Measurements from ENCODE around the gene DNAH3.
"Not testable (repeated sequence)": the region's sequence is repeated elsewhere in the genome, so short reads cannot be mapped to it uniquely, and the experiment has no call there.

DNA sequence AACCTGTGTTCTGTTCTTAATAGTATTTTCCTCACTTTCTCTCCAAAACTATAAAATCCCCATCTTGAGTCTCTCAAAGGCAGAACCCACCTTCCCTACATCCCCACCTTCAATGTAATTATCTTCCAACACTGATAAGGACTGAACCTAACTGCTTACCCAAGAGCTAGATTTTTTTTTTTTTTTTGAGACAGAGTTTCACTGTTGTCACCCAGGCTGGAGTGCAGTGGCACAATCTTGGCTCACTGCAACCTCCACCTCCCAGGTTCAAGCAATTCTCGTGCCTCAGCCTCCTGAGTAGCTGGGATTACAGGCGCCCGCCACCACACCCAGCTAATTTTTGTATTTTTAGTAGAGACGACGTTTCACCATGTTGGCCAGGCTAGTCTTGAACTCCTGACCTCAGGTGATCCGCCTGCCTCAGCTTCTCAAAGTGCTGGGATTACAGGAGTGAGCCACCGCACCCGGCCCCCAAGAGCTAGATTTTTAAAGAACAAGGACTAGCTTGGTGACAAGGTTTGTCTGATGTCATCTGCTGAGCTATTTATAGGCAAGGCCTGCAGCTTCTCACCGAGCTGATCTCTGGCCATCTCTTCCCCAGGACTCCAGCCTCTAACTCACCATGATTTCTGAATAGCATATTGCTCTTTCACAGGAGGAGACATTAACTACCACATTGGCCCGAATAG is 220.8 kb downstream of the DNAH3 start:
- not testable (repeated sequence) for TF ChIP-seq ZNF274 (IDR thresholded peaks at IDR 0.05; ENCODE audit: borderline replicate concordance, extremely low read depth, low read length); TAF1 (IDR thresholded peaks at IDR 0.05; ENCODE audit: low read depth, low read length); EP300 (IDR thresholded peaks at IDR 0.05; ENCODE audit: borderline replicate concordance in 1 of 2, low read depth in 2 of 2, low read length in 2 of 2); CTCF (IDR thresholded peaks at IDR 0.05; ENCODE audit: control extremely low read depth in 1 of 3, insufficient read depth in 1 of 3, low read depth in 1 of 3, low read length in 3 of 3); JUND (IDR thresholded peaks at IDR 0.05; ENCODE audit: low read length)
- TF ChIP-seq, protein P1, sequence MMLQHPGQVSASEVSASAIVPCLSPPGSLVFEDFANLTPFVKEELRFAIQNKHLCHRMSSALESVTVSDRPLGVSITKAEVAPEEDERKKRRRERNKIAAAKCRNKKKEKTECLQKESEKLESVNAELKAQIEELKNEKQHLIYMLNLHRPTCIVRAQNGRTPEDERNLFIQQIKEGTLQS (IDR thresholded peaks at IDR 0.05; ENCODE audit: insufficient read depth, low read depth, low read length) = not testable (repeated sequence)

Data from H1 (cell line).